GM19395 (cell line): ENCODE results near the gene ABCC6.

Experiments used
- ATAC-seq: cut with Tn5 transposase; IDR thresholded peaks from one replicate; pipeline ENCODE4 v1.9.1; 2021; ENCODE audit warnings: mild to moderate bottlenecking, moderate library complexity; ENCODE audit not compliant: unreplicated experiment

ABCC6 gene

GRCh38 chr16:16145286-16145685 is 78.0 kb downstream of the ABCC6 start:
- ATAC-seq, result no peak

- ATAC-seq, result no peak
Observed at GRCh38 chr16:16144416-16144815, 78.9 kb downstream of the ABCC6 start.

DNA sequence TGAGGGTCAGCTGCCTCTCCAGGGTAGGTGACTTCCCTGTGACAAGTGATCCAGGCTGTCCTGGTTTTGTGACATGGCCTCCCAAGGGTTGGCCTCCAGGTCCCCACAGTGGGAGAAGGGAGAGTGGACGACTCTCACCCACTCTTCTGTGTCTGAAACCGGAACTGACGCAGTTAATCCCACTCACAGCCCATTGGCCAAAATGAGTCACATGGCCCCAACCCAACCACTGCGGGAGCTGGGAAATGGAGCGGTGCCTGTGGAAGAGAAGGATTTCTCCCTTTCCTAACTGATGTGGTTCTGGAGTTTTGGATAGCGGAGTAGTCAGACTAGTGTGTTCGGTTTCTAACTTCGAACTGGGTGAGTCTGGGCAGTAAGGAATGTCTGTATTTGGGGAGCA is 79.4 kb downstream of the ABCC6 start:
- ATAC-seq, result no peak

DNA sequence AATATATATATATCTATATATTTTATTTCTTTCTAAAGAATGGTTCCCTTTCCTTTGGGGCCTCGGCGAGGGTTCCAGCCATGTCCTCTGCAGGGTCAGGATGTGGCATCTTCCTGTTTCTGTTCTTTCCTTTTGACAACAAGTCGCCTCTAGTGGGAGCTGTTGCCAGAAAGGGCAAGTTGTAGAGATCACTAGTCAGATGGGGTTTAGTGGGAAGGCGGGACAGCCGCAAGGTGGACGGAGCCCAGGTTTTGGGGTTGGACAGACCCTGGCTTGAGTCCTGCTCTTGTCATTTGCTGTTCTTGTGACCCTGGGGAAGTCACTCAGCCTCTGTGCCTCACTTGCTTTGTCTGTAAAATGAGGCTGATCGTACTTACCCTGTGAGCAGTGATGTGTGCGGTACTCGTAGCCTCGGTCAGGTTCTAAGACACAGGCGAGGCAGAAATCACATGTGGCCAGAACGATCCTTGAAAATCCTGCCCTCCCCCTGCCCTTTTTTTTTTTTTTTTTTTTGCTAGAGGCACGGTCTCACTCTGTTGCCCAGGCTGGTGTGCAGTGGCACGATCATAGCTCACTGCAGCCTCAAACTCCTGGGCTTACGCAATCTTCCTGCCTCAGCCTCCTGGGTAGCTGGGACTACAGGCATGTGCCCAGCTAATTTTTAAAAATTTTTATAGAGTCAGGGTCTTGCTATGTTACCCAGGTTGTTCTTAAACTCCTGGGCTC is 80.1 kb downstream of the ABCC6 start:
- ATAC-seq, result no peak

DNA sequence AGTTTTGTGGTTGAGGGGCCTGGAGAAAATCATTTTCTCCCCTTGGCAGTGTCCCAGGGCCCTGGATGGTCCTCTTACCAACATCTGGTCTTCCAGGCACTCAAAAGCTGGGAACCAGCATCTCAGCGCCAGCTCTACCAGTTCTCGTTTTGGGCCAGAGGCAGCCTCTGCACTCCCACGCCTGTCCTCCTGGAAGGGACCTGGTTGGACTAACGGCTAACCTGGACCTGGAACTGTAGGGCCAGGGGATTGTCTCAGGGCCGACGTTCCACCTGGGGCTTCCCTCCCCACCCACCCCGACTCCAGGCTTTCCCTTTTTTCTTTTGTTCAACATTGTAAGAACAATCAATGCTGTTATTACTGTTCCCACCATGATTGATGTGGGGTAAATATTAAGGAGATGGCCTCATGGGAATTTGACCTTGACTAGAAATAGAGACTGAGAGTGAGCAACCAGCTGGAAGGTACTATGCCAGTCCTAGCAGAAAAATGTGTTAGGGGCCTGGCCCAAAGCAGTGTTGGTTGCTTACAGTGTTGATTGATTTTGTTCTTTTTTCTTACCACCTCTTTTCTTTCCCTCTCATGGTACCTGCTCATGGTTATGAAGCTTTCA is 81.4 kb downstream of the ABCC6 start:
- ATAC-seq, result no peak

DNA sequence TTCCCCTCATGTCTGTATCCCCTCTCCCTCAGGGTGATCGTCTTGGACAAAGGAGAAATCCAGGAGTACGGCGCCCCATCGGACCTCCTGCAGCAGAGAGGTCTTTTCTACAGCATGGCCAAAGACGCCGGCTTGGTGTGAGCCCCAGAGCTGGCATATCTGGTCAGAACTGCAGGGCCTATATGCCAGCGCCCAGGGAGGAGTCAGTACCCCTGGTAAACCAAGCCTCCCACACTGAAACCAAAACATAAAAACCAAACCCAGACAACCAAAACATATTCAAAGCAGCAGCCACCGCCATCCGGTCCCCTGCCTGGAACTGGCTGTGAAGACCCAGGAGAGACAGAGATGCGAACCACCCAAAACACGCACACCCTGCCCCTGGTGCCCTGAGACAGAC is 82.2 kb downstream of the ABCC6 start:
- no peak for ATAC-seq

- ATAC-seq, result no peak
Observed at GRCh38 chr16:16140537-16140936, 82.8 kb downstream of the ABCC6 start.

DNA sequence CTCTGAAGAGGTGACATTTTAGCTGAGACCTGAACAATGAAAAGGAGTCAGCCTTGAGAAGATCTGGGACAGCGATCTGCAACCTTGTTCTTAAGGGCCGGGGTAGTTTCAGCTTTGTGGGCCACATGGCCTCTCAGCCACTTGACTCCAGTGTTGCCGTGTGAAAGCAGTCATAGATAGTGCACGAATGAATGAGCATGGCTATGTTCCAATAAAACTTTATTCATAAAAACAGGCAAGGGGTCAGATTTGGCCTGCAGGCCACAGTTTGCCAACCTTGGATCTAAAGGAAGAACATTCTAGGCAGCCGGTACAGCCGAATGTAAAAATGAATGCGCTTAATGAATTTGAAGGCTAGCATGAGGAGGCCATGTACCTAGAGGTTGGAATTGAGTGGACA is 83.5 kb downstream of the ABCC6 start:
- no peak for ATAC-seq

GRCh38 chr16:16139061-16139460 is 84.2 kb downstream of the ABCC6 start:
- ATAC-seq, result no peak

DNA sequence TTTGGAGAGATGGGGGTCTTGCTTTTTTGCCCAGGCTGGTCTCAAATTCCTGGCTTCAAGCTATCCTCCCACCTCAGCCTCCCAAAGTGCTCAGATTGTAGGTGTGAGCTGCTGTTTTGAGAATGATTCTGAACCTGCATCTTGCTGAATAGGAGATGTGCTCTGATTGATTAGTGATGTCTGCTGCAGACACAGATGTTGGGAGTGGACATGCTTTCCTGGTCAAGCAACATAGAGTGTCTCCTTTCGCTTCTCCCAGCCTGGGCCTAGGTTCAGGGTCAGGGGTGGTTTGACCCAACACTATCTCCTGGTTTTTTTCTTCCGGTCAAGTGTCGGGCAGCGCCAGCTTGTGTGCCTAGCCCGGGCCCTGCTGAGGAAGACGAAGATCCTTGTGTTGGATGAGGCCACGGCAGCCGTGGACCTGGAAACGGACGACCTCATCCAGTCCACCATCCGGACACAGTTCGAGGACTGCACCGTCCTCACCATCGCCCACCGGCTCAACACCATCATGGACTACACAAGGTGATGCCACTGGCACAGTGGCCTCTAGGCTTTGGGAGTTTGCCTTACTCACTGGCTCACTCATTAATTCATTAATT is 85.2 kb downstream of the ABCC6 start:
- ATAC-seq, result no peak

GRCh38 chr16:16137110-16137509 is 86.2 kb downstream of the ABCC6 start:
- ATAC-seq, result no peak

DNA sequence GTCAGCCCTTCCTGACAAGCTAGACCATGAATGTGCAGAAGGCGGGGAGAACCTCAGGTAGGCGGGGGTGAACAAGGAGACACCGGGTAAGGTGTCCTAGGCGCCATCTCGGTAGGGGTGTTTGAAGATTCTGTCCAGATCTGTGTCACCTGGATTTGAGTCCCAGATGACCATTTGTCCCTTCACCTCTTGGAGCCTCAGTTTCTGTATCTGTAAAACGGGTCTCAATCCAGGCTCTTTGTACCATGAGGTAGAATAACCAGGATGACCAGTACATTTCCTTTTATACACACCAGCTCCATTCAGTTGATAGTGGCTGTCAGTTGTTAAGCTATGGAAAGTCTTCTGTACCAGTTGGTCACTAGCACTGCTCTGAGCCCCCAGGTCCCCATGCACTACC is 86.7 kb downstream of the ABCC6 start:
- ATAC-seq, result no peak

DNA sequence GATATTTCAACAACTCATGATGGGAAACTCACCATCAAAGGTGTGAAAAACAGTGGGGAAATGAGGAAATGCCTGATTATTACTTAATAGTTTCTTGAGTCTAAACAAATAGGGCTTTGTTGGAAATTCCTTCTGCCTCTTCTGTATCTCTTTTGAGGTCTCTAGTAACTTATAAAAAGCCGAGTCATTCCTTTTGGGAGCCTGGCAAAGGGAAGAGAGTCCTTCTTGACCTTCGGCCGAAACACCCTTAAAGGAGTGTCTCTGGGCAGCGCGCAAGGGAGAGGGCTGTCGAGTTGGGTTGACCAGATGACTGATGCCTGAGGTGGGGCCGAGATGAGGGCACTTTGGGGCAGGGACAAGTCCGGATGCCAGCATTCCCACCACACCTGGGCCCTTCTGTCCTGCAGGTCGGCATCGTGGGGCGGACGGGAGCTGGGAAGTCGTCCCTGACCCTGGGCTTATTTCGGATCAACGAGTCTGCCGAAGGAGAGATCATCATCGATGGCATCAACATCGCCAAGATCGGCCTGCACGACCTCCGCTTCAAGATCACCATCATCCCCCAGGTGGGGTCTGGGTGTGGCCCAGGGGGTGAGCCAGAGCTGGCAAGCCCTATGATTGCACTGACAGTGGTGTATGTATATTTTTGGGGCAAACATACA is 89.2 kb downstream of the ABCC6 start:
- no peak for ATAC-seq

DNA sequence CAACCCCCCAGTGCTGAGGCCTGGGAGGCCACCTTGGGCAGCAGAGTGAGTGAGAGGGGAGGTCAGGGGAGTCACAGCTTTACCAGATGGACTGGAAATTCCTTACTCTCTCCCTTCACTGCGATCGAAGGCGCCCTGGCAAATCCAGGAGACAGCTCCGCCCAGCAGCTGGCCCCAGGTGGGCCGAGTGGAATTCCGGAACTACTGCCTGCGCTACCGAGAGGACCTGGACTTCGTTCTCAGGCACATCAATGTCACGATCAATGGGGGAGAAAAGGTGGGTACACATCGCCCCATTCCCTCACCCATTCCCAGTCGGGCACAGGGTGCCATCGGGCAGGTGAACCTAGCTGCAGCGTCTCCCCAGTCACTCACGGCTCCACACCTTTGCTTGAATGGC is 91.6 kb downstream of the ABCC6 start:
- ATAC-seq, result no peak

DNA sequence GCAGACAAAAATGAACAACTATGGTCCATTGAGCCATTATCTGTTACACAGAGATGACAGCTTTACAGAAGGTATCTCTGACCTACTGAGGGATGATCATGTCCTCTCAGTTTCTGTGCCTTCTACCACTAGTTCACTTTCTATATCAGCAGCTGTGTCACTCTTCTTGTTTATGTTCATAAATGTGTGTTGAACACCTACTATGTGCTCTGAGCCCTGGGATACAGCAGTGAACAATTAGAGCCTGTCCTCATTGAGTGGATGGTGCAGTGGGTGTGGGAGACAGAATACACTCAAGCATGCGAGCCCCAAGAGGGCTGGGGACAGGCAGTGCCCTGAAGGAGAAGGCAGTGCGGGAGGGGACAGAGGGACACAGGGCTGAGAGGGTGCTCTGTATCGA is 92.1 kb downstream of the ABCC6 start:
- ATAC-seq, result no peak

DNA sequence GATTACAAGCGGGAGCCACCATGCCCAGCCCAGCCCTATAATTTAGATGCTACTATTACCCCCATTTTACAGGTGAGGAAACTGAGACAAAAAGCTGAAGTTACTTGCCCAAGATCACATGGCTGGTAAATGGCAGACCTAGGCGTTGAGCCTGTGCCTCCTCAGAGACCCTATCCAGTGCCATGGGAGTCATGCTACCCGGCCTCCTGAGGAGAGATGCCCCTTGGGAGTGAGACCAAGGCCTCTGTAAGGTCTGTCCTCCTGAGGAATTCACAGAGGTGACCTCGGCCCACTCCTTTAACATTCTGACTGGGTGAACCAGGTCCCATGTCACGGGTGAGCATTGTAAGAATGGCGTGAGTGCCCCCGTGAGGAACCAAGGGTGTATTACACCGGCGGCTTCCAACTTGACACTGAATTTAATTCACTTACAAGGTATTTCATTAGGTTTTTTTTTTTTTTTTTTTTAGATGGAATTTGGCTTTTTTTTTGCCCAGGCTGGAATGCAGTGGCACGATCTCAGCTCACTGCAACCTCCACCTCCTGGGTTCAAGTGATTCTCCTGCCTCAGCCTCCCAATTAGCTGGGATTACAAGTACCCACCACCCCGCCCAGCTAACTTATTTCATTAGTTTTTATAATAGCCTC is 95.7 kb downstream of the ABCC6 start:
- ATAC-seq, result no peak

GRCh38 chr16:16126896-16127295 is 96.4 kb downstream of the ABCC6 start:
- ATAC-seq, result no peak

DNA sequence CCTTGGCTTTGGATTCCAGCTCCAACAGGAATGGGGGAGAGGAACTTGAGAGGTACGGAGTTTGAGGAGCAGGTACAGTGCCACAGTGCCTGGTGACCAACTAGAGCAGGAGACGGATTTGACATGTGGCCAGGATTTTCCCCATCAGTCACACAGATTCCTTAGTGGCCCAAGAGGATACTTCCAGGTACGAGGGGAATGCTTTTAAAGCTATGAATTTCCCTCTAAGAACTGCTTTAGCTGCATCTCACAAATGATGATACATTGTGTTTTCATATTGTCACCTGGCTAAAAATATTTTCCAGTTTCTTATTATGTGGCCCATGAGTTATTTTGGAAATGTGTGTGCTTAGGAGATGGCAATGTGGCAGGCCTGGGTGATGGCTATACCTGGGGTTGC is 98.3 kb downstream of the ABCC6 start:
- ATAC-seq, result no peak

GRCh38 chr16:16124438-16124837 is 98.9 kb downstream of the ABCC6 start:
- ATAC-seq, result no peak

- no peak for ATAC-seq
Observed at GRCh38 chr16:16122264-16122663, 101.0 kb downstream of the ABCC6 start.

DNA sequence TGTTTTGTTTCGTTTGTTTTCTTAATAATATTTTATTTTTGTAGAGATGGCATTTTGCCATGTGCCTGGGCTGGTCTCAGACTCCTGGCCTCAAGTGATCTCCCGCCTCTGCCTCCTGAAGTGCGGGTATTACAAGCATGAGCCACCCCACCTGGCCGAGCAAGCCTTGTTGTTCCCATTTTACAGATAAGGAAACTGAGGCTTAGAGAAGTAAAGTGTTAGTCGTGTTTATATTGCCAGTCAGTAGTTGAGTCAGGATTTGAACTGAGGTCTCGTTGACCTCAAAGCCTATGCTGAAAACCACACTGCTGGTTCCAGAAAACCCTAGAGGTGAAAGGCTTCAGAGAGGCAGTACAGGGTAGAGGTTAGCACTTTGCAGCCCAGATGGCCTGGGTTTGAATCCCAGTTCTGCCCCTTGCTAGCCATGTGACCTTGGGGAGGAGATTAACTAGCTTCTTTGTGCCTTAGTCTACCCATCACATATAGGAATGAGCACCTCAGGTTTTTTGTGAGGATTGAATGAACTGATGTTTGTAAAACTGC is 102.0 kb downstream of the ABCC6 start:
- no peak for ATAC-seq
